ENCODE results near the gene KIF1C. TPM values are rescaled to one million over a fixed set of nuclear protein-coding genes. Genes with fewer than 3 reads are reported as not detected.

KIF1C gene
- total RNA-seq, 4 donors from 2014 or later = 327 to 543 (median 393) TPM

DNA sequence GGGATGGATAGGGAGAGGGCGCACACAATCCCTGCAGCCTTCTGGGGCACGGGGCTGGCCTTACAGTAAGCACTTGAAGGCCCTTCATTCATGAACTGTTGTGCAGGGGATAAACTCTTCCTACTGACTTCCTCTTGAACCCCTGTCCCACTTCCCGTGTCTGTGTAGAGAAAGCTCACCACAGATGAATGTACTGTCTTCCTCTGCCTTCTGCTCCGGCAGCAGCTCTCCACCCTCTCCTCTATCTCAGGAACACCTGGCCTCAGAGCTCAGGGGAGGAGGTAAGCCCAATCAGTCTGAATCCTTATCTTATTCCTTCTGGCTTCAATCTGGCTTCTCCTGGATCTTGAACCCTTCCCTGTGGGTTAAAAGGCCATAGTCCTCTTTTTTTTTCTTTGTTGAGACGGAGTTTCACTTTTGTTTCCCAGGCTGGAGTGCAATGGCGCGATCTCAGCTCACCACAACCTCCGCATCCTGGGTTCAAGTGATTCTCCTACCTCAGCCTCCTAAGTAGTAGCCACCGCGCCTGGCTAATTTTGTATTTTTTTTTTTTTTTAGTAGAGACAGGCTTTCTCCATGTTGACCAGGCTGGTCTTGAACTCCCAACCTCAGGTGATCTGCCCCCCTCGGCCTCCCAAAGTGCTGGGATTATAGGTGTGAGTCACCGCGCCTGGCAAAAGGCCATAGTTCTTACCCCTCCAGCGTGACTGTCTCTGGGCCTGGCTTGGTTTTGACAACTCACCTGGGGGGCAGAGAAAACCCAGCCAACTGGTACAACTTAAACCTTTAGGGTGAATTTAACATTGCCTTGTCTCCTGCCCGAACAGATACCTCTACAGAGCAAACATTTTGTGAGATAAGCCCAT, 44.6 kb downstream of the KIF1C start:
- no peak overlapping the region for H3K27ac ChIP-seq
- in situ Hi-C loops (cut with MboI; ENCODE audit: low sequenced_read_pairs in 4 of 4) (no loop called here), intact Hi-C loops (cut with DNase I; ENCODE audit: low total_unique reads) (no loop called here)
- DNase-seq (no peak), ATAC-seq (peak in 1 of 2 donors; percentile 31)
- H3K4me1 ChIP-seq = no peaks in the 10 kb centered on the region
- no peaks in the 10 kb centered on the region for H3K36me3 ChIP-seq
- no peak overlapping the region for H3K4me3 ChIP-seq
- no peak for TF ChIP-seq CTCF (IDR thresholded peaks at IDR 0.05 in 4 of 5, conservative IDR thresholded peaks at IDR 0.05 in 1 of 5)
- no peak for TF ChIP-seq POLR2A (IDR thresholded peaks at IDR 0.05)
- H3K27me3 ChIP-seq = no peaks in the 10 kb centered on the region
- H3K9me3 ChIP-seq = no peaks in the 10 kb centered on the region

DNA sequence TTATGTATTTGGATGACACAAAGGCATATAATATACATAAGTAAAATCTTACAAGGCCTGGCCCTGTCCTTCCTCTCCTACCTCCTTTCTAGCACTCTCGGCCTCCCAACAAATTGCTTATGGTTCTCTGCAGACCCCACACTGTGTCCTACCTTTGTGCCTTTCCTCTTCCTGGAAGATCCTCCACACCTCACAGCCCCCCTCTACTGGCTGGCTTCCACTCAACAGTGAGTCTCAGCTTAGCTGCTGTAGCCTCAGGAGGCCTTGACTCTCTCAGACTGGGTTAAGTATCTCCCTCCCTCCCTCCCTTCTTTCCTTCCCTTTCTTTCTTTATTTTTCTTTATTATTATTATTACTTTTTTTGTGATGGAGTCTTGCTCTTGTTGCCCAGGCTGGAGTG, 45.8 kb downstream of the KIF1C start:
- Histone ChIP-seq H3K4me1 (no peaks in the 10 kb centered on the region), H3K36me3 (no peaks in the 10 kb centered on the region), H3K4me3 (no peak overlapping the region), H3K27ac (no peak overlapping the region), H3K27me3 (no peaks in the 10 kb centered on the region), H3K9me3 (no peaks in the 10 kb centered on the region)
- ATAC-seq = no peak
- intact Hi-C loops (cut with DNase I; ENCODE audit: low total_unique reads) (no loop called here), in situ Hi-C loops (cut with MboI; ENCODE audit: low sequenced_read_pairs in 4 of 4) (no loop called here)
- TF ChIP-seq POLR2A (IDR thresholded peaks at IDR 0.05) (no peak), CTCF (IDR thresholded peaks at IDR 0.05 in 4 of 5, conservative IDR thresholded peaks at IDR 0.05 in 1 of 5) (no peak)
- no peak for DNase-seq

DNA sequence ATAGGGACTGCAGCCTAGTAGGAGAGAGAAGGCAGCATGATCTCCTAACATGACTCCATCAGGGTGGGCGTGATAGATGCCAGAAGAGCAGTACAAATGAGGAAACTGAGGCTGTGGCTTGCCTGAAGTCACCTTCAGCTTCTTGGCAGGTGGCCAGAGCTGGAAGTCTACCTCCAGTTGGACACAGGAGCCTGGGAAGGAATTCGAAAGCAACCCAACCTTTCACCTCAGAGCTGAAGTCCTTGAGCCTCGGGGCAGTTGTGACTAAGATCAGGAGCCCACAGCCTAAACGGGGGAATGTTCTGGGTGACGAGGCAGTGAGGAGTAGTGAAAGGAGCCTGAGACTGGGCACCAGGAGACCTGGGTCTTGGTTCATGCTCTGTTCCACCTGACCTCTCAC, 46.9 kb downstream of the KIF1C start:
- Histone ChIP-seq H3K27me3 (no peaks in the 10 kb centered on the region), H3K36me3 (no peaks in the 10 kb centered on the region), H3K9me3 (no peaks in the 10 kb centered on the region), H3K27ac (no peak overlapping the region), H3K4me1 (peaks cover 0 to 2% of the 10 kb centered on the region in 2 donors), H3K4me3 (no peak overlapping the region)
- intact Hi-C loops (cut with DNase I; ENCODE audit: low total_unique reads) (no loop called here), in situ Hi-C loops (cut with MboI; ENCODE audit: low sequenced_read_pairs in 4 of 4) (no loop called here)
- DNase-seq (no peak), ATAC-seq (no peak)
- no peak for TF ChIP-seq CTCF (IDR thresholded peaks at IDR 0.05 in 4 of 5, conservative IDR thresholded peaks at IDR 0.05 in 1 of 5)
- TF ChIP-seq POLR2A (IDR thresholded peaks at IDR 0.05) = no peak

- no peaks in the 10 kb centered on the region for H3K9me3 ChIP-seq
- H3K36me3 ChIP-seq = no peaks in the 10 kb centered on the region
- peaks cover 0 to 8% of the 10 kb centered on the region in 2 donors for H3K4me1 ChIP-seq
- H3K27me3 ChIP-seq = no peaks in the 10 kb centered on the region
- H3K4me3 ChIP-seq = no peak overlapping the region
- intact Hi-C loops (cut with DNase I; ENCODE audit: low total_unique reads) (no loop called here), in situ Hi-C loops (cut with MboI; ENCODE audit: low sequenced_read_pairs in 4 of 4) (no loop called here)
- DNase-seq (no peak), ATAC-seq (no peak)
- H3K27ac ChIP-seq = no peak overlapping the region
- TF ChIP-seq POLR2A (IDR thresholded peaks at IDR 0.05) (no peak), CTCF (IDR thresholded peaks at IDR 0.05 in 4 of 5, conservative IDR thresholded peaks at IDR 0.05 in 1 of 5) (no peak)
Measured at GRCh38 chr17:5045496-5045895, 47.7 kb downstream of the KIF1C start.

Measured in gastrocnemius medialis (tissue), 4 donors.